Calu3 (cell line): Measurements from ENCODE around the gene RBM18. TPM values are rescaled to one million over a fixed set of nuclear protein-coding genes. Genes with fewer than 3 reads are reported as not detected.

Experiments used
- BruUV-seq: library from RNA; stranded (reverse); fragments of 400-500 nt; replicated peaks from 2 replicates; lab custom pipeline; 2021; lab: Mats Ljungman, UMichigan
- CTCF ChIA-PET: fragments of 300-600 bp; sonication (Branson Sonifier 250); formaldehyde crosslinking; loops from one replicate; lab custom pipeline; 2022; ENCODE audit warnings: antibody characterized with exemption; lab: Charles Lee
- DNase-seq: peaks from one replicate; pipeline ENCODE4 v3.0.0; 2022
- H3K27ac Mint-ChIP-seq: one replicate; pipeline ENCODE4 v1.8.0; 2022; ENCODE audit warnings: mixed read lengths; ENCODE audit not compliant: unreplicated experiment
- H3K27me3 Mint-ChIP-seq: one replicate; pipeline ENCODE4 v1.8.0; 2022; ENCODE audit warnings: mixed read lengths; ENCODE audit not compliant: unreplicated experiment
- H3K36me3 Mint-ChIP-seq: one replicate; pipeline ENCODE4 v1.8.0; 2022; ENCODE audit warnings: mild to moderate bottlenecking, moderate library complexity, mixed read lengths; ENCODE audit not compliant: insufficient read depth, unreplicated experiment
- H3K4me1 Mint-ChIP-seq: one replicate; pipeline ENCODE4 v1.8.0; 2022; ENCODE audit warnings: mild to moderate bottlenecking, low read depth, mixed read lengths; ENCODE audit not compliant: unreplicated experiment
- H3K4me3 Mint-ChIP-seq: one replicate; pipeline ENCODE4 v1.8.0; 2022; ENCODE audit warnings: mild to moderate bottlenecking, low read depth, moderate library complexity, mixed read lengths; ENCODE audit not compliant: unreplicated experiment
- H3K9me3 Mint-ChIP-seq: one replicate; pipeline ENCODE4 v1.8.0; 2022; ENCODE audit warnings: low read depth, mixed read lengths; ENCODE audit not compliant: unreplicated experiment
- intact Hi-C: fragments of 100-400 bp; cut with micrococcal nuclease; formaldehyde crosslinking; loops from one replicate; pipeline ENCODE4 v1.10.0; 2022; ENCODE audit not compliant: unreplicated experiment
- total RNA-seq: library from RNA; stranded (reverse); gene quantifications from 2 replicates; pipeline ENCODE4 v1.2.3, GENCODE V29; 2022
- TF ChIP-seq, protein P1 (sequence below): fragments of 200-600 bp; IDR thresholded peaks from one replicate; pipeline ENCODE4 v1.8.0; 2022; ENCODE audit warnings: antibody characterized with exemption; ENCODE audit not compliant: unreplicated experiment

Gene RBM18
- total RNA-seq, 1 experiment from 2014 or later = 13.1 TPM

DNA sequence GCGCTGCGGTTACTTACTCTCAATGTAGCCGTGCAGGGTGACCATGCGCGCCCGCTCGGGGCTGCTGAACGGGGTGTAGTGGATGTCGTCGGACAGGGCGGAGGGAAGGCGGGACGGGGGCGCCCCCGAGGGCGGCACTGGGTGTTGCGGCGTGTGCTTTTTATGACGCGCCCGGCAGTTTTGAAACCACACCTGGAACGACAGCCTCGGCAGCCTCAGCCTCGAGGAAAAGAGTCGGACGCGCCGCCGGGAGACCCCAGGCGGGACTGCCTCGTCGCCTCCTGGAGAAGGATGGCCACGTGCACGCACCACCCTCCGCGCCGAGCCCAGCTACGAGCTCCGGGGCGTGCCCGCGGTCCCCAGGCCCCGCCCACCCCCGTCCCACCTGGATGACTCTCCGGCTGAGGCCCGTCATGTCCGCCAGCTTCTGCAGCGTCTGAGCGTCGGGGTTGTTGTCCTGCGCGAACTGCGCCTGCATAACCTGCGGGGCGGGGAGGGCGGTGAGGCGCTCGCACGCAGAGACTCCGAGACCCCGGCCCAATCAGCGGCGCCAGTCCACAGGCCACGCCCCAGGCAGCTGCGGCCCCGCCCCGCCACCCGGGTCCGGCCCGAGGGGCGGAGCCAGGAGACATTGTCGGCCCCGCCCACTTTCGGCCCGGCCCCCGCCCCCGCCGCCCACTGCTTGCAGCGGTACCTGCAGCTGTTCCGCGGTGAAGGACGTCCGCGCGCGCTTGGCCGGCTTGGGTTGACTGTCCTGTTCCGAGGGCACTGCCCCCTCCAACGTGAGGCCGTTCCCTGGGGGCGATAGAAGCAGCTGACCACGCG lies 50.8 kb downstream of the RBM18 start:
- peak overlapping the region; percentile 47 for H3K4me3 Mint-ChIP-seq
- CTCF ChIA-PET = no interaction called here
- peak; percentile 63 for DNase-seq
- H3K36me3 Mint-ChIP-seq = peaks cover 6% of the 10 kb centered on the region
- intact Hi-C loops = no loop called here
- H3K9me3 Mint-ChIP-seq = no peaks in the 10 kb centered on the region
- peaks cover 76% of the 10 kb centered on the region for H3K27me3 Mint-ChIP-seq
- no peak overlapping the region for H3K27ac Mint-ChIP-seq
- BruUV-seq = no TSS peak
- TF ChIP-seq, protein P1, sequence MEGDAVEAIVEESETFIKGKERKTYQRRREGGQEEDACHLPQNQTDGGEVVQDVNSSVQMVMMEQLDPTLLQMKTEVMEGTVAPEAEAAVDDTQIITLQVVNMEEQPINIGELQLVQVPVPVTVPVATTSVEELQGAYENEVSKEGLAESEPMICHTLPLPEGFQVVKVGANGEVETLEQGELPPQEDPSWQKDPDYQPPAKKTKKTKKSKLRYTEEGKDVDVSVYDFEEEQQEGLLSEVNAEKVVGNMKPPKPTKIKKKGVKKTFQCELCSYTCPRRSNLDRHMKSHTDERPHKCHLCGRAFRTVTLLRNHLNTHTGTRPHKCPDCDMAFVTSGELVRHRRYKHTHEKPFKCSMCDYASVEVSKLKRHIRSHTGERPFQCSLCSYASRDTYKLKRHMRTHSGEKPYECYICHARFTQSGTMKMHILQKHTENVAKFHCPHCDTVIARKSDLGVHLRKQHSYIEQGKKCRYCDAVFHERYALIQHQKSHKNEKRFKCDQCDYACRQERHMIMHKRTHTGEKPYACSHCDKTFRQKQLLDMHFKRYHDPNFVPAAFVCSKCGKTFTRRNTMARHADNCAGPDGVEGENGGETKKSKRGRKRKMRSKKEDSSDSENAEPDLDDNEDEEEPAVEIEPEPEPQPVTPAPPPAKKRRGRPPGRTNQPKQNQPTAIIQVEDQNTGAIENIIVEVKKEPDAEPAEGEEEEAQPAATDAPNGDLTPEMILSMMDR = no peak
- peaks cover 8% of the 10 kb centered on the region for H3K4me1 Mint-ChIP-seq

DNA sequence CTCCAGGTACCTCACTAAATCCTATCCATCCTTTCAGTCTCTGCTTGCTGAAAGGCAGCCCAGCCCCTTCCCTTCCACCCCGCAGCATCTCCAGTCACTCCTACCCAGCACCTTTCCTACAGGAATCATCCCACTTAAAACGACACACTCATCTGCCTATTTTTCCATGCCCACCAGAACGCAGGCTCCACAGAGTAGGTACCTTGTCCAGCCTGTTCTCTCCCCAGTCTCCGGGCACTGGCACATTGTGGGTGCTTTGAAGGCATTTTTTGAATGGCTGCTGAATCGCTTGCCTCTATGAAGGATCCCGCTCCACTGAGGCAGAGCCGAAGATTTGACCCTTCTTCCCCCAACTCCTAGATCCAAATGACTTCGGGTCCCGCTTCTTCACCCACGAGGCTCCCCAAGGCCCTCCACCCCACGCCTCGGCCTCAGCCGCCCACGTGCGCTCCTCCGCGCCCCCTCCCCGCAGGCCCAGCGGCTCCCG lies 51.5 kb downstream of the RBM18 start:
- CTCF ChIA-PET = no interaction called here
- Mint-ChIP-seq H3K27ac (no peak overlapping the region), H3K36me3 (peaks cover 6% of the 10 kb centered on the region), H3K4me3 (peak overlapping the region; percentile 47), H3K4me1 (peaks cover 5% of the 10 kb centered on the region), H3K27me3 (peaks cover 75% of the 10 kb centered on the region), H3K9me3 (no peaks in the 10 kb centered on the region)
- no peak for DNase-seq
- TF ChIP-seq, protein P1 = no peak
- intact Hi-C loops = no loop called here
- BruUV-seq = no TSS peak

DNA sequence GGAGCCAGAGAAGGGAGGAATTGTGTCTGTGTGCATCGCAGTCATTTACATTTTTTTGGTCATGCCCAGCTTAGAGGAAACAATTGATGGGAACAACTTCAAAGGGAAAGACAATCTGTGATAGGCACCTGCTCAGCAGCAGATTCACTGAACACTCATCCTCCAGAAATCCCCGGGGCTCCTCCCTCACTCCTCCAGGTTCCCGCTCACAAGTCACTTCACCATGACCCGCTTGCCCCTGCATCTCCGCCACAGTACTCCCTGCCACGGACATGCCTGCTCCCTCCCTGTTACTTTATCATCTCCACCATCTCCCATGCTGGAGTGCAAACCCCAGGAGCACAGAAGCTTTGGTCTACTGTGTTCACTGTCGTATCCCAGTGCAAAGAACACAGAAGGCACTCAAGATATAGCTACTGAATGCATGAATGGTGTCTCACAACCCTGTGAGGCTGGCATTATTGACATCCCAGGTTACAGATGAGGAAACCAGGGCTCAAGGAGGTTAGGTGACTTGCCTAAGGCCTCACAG lies 52.1 kb downstream of the RBM18 start:
- Mint-ChIP-seq H3K4me3 (no peak overlapping the region), H3K36me3 (peaks cover 6% of the 10 kb centered on the region), H3K27me3 (peaks cover 75% of the 10 kb centered on the region), H3K27ac (no peak overlapping the region), H3K9me3 (no peaks in the 10 kb centered on the region), H3K4me1 (no peaks in the 10 kb centered on the region)
- CTCF ChIA-PET = no interaction called here
- DNase-seq = no peak
- BruUV-seq = no TSS peak
- intact Hi-C loops = no loop called here
- TF ChIP-seq, protein P1 = no peak

DNA sequence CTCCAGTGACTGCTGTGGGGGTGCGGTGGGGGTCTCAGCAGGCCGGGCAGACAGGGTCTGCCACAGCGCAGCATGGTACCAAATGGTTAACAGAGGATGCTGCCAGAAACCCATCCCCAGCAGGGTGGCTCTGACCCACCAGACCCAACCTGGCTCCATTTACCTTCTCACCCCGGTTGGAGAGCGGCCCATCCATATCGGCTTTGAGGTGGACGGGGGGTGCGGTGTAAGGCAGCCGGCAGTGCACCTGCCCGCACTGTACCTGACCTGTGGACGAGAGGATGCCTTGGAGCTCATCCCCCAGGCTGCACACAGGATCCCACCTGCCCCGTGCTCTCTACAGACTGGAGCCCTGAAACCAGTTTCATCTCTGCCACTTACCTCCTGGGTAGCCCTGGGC lies 55.2 kb downstream of the RBM18 start:
- intact Hi-C loops = no loop called here
- CTCF ChIA-PET = no interaction called here

More for the DNA sequence above, 55.2 kb downstream of the RBM18 start:
- Mint-ChIP-seq H3K27ac (no peak overlapping the region), H3K36me3 (peaks cover 6% of the 10 kb centered on the region), H3K4me1 (no peaks in the 10 kb centered on the region), H3K27me3 (peaks cover 58% of the 10 kb centered on the region), H3K4me3 (no peak overlapping the region), H3K9me3 (no peaks in the 10 kb centered on the region)
- TF ChIP-seq, protein P1 = no peak
- DNase-seq = no peak
- no TSS peak for BruUV-seq
